EH (cell line): ENCODE measurements around the gene SLK.

ENCODE experiments used
- DNase-seq: peaks from one replicate; pipeline ENCODE4 v3.0.0-alpha.2; 2015; ENCODE audit warnings: low read depth

Gene SLK

GRCh38 chr10:103966671-103967447, at the start of gene SLK:
SLK (plus strand) TSS chr10:103967140; CDS start chr10:103967746, 606 bp downstream.
- DNase-seq = peak; percentile 81

- DNase-seq = no peak
These were observed 49.5 kb upstream of the SLK start for GRCh38 chr10:103917302-103918052.

DNA sequence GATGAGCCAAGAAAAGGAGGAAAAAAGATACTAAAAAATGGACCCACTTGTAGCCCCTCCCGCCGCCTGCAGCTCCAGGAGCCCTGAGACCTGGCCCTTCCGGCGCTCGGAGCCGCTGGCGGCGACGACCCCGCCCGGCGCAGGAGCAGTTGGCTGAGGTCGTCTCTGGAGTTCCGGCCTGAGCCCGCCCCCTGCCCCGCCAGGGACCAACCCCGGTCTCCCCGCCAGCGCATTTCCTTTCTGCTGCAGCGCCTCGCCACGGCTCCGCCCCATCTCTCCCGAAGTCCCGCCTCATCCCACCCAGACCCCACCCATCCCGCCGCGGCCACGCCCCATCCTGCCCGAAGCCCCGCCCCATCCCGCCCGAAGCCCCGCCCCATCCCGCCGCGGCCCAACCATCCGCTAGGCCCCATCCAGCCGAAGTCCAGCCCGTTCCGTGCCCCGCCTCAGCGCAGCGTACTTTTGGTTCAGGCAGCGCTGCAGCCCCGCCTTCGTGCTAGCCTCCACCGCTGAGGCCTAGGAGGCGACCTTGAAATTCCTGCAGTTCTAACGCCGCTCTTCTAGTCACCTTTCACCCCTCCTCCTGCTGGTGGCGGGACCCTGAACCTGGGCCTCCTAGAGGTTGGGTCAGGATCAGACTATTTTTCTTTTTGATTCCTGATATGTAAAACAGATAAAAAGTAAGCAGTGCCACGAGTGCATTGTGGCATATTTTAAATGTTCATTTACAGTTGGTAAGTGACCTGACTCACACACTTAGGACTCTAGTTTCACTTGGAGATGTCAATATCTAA, 48.7 kb upstream of the SLK start, which contains the start of gene STN1:
STN1 (minus strand) TSS at position 132 of the 794 bp plus-strand sequence. CDS start 590 bp downstream, outside the sequence.
- DNase-seq = peak; percentile 97

GRCh38 chr10:103919648-103920025, 47.3 kb upstream of the SLK start:
- DNase-seq = no peak

GRCh38 chr10:103921248-103921647, 45.7 kb upstream of the SLK start:
- DNase-seq = no peak

DNA sequence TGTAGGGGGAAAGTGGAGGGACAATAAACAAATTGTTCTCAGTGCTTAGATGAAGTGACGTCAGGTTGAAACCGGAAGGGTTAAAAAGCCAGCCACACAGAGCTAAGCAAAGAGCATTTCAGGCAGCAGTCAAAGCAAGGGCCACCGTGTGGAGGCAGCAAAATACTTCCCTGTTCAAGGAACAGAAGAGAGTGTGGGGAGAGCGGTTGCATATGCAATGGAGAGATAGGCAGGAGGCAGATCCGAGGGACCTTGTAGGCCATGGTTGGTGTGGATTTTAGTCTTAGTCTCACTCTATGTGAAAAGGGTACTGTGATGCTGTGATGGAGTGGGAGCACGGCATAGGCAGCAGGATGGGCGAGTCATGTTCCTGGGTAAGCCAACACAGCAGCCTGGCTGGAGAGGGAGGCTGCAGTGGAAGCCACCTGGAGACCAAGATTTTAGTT, 45.2 kb upstream of the SLK start:
- DNase-seq = no peak

DNA sequence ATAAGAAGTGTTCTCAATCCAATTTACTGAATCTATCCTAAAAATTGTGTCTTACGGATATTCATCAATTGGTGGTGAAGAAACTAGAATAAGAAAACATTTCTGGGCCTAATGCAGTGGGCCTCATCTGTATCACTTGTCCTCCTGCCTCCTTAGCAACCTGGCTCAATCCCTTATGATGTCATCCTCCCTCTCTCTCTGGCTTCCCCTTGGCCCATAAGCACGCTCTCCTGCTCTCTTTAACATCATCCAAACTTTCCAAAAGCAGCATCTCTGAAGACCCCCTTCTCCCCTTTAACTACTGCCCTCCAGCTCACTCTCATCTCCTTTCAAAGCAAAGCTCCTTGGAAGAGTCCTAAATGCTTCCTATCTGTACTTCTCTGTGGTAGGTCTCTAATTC, 44.3 kb upstream of the SLK start:
- DNase-seq = no peak

DNA sequence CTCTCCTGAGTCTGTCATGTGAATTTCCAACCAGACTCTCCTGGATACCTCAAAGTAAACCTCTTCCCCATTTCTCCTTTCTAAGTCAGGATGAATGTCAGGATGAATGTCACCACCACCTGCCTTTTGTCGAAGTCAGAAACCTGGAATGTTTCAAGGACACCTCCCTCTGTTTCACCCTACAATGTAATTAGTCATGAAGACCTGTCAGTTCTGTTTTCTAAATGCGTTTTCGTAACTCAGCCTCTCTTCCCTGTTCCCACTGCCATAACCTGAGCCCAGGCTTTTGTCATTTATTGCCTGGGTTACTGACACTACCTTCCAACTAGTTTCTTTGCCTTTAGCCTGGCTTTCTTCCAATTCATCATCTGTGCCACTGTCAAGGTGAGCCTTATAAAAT, 43.4 kb upstream of the SLK start:
- DNase-seq = no peak

DNA sequence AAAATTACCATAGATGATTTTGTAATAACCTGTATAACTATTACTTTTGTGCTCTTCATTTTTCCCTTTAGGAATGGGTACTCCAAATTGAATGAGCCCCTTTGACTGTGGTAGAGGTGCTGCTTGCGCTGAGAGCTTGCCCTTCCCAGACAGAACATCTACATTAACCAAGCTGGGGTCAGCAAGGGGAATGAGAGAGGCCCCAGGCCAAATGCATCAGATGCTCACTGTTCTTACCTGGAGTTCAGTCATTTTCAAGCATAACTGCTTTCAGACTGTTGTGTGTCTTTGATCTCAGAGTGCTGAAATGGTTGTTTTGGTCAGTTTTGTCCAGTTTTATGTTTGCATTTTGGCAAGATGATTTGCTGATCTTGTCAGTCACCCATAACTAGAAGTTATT, 41.3 kb upstream of the SLK start:
- no peak for DNase-seq

GRCh38 chr10:103926722-103927319, 40.1 kb upstream of the SLK start:
- DNase-seq = no peak

- DNase-seq = no peak
These were observed 38.2 kb upstream of the SLK start for GRCh38 chr10:103928784-103929183.

GRCh38 chr10:103929381-103929921, 37.5 kb upstream of the SLK start:
- DNase-seq = no peak

- no peak for DNase-seq
These were observed 36.5 kb upstream of the SLK start for GRCh38 chr10:103930449-103930848.

DNA sequence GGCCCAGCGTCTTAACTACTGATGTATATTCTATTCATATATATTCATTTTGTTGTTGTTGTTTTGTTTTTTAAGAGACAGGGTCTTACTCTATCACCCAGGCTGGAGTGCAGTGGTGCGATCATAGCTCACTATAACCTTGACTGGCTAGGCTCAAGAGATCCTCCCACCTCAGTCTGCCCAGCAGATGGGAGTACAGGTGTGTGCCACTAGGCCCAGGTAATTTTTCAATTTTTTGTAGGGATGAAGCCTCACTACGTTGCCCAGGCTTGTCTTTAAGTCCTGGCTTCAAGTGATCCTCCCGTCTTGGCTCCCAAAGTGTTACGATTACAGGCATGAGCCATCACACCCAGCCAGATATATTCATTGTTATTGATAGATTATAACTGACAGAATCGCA, 36.1 kb upstream of the SLK start:
- no peak for DNase-seq

DNA sequence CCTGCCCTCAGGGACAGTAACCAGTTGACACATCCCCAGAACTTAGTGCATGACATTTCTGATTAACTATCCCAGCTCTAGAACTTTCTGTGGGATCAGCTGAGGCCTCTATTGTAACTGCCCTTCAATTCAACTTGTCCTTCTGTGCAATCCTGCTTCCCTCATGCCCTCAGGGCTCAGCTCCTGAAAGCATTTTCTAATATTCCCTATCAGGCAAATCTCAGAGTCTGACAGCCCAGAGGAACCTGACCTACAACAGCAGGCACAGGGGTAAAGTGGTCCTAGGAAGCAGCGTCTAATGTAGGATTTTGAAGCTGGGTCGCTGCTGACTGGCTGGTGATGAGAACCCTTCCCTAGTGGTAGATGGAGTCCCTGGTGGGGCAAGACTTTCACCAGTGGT, 35.3 kb upstream of the SLK start:
- DNase-seq = no peak

DNA sequence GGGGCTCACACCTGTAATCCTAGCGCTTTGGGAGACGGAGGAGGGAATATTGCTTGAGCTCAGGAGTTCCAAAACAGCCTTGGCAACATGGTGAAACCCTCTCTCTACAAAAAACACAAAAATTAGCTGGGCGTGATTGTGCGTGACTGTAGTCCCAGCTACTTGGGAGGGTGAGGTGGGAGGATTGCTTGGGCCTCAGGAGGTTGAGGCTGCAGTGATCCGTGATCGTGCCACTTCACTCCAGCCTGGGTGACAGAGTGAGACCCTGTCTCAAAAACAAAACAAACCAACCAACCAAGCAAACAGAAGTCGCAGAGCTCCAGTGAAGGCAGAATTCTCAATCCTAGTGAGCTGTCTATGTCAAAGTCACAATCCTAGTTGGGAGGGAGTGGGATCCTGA, 34.7 kb upstream of the SLK start:
- DNase-seq = no peak

DNA sequence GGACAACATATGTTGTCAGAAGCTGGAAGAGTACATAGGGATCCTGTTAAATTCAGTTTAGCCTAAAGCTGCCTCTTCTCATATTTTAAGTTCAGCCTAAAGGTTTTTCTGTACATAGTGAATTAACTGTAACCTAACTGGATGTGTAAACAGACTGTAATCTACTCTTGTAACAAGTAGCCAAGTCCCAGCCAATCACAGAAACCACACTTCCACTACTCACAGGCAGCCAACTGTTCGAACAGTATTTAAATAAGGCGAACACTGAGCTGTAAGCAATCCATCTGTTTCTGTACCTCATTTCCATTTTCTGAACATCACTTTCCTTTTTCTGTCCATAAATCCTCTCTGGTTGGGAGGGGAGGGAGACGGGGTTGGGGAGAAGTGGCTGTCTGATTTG, 34.0 kb upstream of the SLK start:
- DNase-seq = no peak

GRCh38 chr10:103933557-103934121, 33.3 kb upstream of the SLK start:
- DNase-seq = no peak

- no peak for DNase-seq
These were observed 32.6 kb upstream of the SLK start for GRCh38 chr10:103934308-103934707.

DNA sequence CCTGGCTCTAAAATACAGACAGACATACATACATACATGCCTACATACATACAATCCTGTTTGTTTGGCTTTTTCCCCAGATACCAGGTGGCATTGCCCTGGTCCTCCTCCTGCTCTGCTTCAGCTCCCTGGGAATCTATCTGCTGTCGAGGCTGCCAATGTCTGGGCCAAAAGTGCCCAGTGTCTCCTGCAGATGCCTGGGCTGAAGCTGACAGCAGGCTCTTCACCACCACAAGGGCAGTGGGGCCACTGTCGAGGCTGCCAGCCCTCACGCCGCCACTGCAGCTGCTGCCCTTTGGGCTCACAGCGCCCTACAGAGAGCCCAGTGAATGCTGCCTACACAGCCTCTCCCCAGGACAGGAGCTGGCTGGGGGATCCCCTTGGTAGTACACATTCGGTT, 30.9 kb upstream of the SLK start:
- DNase-seq = no peak

DNA sequence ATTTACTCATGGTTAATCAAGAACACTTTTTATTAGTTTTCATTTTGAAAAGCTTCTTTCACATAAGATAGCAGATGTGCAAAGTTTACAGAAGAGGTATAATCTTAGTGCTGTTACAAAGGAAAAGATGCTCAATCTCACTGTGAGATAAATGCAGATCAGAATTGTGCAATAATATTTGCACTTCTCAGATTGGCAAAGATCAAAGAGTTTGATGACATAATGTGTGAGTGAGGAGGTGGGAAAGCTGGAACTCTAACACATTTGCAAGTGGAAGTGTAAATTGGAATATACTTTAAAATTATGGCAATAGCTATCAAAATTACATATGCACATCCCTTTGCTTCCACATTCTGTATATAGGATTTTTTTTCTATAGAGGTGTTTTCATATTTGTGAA, 27.4 kb upstream of the SLK start:
- no peak for DNase-seq

DNA sequence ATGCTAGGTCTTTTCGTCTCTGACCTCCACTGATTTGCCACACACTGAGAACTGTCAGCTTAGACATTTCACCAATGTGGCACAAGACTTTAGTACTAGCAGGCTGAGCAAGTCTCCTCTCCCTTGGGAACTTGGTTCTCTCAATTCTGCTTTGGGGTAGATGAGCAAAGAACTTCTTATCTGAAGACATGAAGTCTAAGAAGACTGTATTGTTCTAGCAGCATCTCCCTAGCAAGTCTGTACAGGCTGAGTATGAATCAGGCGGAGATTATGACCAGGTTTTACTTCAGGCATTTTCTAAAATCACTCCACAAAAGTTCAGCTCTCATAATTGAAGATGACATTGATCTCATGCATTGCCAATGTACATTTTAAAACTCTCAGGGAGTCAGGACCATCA, 25.1 kb upstream of the SLK start:
- no peak for DNase-seq
